ENCODE measurements around the gene USP10.

USP10 gene

DNA sequence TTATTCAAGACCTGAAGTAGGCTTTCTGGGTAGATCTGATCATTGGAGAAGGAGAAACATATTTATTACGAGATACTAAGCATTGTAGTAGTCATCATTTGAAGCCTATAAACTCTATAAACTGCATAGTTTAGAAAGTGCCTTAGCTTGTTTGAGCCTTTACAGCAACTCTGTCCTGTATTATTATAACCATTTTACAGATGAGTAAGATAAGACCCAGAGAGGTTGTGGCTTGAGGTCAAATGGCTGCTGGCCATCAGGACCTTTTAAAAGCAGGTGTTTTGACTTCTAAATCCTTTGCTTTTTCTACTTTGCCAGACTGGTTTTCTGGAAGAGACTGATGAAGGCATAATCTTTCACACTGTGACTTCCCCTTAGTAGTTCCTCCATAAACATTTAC is 7.1 kb downstream of the USP10 start:
- H3K27me3 ChIP-seq (ENCODE audit: insufficient read depth, poor library complexity, severe bottlenecking): no peaks in the 10 kb centered on the region
- no peaks in the 10 kb centered on the region for H3K9me3 ChIP-seq (ENCODE audit: severe bottlenecking)
- no peak overlapping the region for H3K4me3 ChIP-seq (ENCODE audit: severe bottlenecking)
- H3K4me1 ChIP-seq (ENCODE audit: insufficient read depth, poor library complexity, severe bottlenecking): peaks cover 36% of the 10 kb centered on the region
- TF ChIP-seq, protein P1, sequence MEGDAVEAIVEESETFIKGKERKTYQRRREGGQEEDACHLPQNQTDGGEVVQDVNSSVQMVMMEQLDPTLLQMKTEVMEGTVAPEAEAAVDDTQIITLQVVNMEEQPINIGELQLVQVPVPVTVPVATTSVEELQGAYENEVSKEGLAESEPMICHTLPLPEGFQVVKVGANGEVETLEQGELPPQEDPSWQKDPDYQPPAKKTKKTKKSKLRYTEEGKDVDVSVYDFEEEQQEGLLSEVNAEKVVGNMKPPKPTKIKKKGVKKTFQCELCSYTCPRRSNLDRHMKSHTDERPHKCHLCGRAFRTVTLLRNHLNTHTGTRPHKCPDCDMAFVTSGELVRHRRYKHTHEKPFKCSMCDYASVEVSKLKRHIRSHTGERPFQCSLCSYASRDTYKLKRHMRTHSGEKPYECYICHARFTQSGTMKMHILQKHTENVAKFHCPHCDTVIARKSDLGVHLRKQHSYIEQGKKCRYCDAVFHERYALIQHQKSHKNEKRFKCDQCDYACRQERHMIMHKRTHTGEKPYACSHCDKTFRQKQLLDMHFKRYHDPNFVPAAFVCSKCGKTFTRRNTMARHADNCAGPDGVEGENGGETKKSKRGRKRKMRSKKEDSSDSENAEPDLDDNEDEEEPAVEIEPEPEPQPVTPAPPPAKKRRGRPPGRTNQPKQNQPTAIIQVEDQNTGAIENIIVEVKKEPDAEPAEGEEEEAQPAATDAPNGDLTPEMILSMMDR (IDR thresholded peaks at IDR 0.05; ENCODE audit: poor library complexity, severe bottlenecking): no peak
- H3K27ac ChIP-seq (ENCODE audit: poor library complexity, severe bottlenecking): no peak overlapping the region
- DNase-seq (ENCODE audit: low spot score) (no peak), ATAC-seq (ENCODE audit: low read depth) (no peak)
- peaks cover 20% of the 10 kb centered on the region; the same call in 1 of the 2 replicates for H3K36me3 ChIP-seq (ENCODE audit: low read depth)

DNA sequence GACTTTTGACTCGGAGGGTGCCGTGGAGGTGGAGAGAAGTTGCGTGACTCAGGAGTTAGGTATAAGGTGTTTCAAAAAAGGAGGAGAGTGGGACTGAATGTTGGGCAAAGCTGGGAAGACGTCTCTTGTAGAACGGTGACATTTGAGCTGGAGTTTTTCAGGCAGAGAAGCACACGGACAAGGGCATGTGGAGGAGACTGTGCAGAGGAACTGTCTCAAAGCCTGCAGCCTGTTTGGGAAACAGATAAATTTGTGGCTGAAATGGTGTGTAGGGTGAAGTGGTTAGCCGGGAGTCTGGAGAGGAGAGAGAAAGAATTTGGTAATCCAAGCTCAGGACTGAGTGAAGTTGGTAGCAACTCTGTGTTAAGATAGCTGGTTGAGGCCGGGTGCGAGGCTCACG is 9.8 kb downstream of the USP10 start:
- H3K27me3 ChIP-seq (ENCODE audit: insufficient read depth, poor library complexity, severe bottlenecking): no peaks in the 10 kb centered on the region
- H3K27ac ChIP-seq (ENCODE audit: poor library complexity, severe bottlenecking): no peak overlapping the region
- DNase-seq (ENCODE audit: low spot score) (no peak), ATAC-seq (ENCODE audit: low read depth) (no peak)
- H3K36me3 ChIP-seq (ENCODE audit: low read depth): peaks cover 20% of the 10 kb centered on the region; the same call in 1 of the 2 replicates
- peaks cover 18% of the 10 kb centered on the region for H3K4me1 ChIP-seq (ENCODE audit: insufficient read depth, poor library complexity, severe bottlenecking)
- TF ChIP-seq, protein P1 (IDR thresholded peaks at IDR 0.05; ENCODE audit: poor library complexity, severe bottlenecking): no peak
- no peaks in the 10 kb centered on the region for H3K9me3 ChIP-seq (ENCODE audit: severe bottlenecking)
- no peak overlapping the region for H3K4me3 ChIP-seq (ENCODE audit: severe bottlenecking)

DNA sequence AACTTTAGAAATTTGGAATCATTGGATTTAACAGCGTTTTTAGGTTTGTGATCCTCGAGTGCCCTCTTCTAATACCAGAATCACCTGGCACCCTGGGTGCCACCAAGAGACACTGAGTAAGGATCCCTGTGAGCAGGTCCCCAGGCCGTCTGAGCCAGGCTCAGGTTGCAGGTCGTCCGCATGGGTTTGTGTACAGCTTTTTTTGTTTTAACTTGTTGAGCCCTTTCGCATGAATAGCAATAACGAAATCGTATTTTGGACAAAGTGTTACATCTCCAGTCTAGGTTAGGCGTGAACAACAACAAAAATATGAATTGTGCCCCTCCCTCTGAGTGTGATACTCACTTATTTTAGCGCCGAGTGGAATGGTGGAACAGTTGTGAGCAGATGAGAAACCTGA is 10.9 kb downstream of the USP10 start:
- Histone ChIP-seq H3K4me1 (ENCODE audit: insufficient read depth, poor library complexity, severe bottlenecking) (peaks cover 18% of the 10 kb centered on the region), H3K36me3 (ENCODE audit: low read depth) (peaks cover 20% of the 10 kb centered on the region; the same call in 1 of the 2 replicates), H3K27ac (ENCODE audit: poor library complexity, severe bottlenecking) (no peak overlapping the region), H3K4me3 (ENCODE audit: severe bottlenecking) (no peak overlapping the region), H3K9me3 (ENCODE audit: severe bottlenecking) (no peaks in the 10 kb centered on the region), H3K27me3 (ENCODE audit: insufficient read depth, poor library complexity, severe bottlenecking) (no peaks in the 10 kb centered on the region)
- TF ChIP-seq, protein P1 (IDR thresholded peaks at IDR 0.05; ENCODE audit: poor library complexity, severe bottlenecking): no peak
- DNase-seq (ENCODE audit: low spot score) (no peak), ATAC-seq (ENCODE audit: low read depth) (no peak)

DNA sequence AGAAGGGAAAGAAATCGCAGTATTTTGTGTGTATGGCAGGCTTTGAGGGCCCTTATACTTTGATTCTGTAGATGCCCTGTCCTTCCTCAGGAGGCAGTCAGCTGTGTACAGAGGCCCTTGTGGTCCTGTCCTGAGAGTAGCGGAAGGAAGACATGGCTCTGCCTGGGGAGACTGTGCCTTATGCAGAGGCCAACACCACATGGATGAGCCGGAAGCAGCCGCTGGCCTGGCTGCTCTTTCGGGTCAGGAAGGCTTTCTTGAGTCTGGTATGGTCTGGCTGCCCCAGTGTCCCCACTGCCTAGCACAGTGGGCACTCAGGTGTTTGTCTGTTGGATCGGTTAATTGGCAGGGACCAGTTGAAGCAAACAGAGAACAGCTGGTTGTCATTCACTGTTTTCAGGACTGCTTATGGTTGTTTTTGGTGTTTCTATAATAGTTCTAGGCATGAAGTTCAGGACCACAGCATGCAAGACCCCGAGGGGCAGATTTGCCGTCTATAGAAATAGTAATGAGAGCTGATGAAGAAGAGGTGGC is 12.4 kb downstream of the USP10 start:
- peaks cover 28% of the 10 kb centered on the region for H3K36me3 ChIP-seq (ENCODE audit: low read depth)
- no peak for ATAC-seq (ENCODE audit: low read depth)
- H3K27me3 ChIP-seq (ENCODE audit: insufficient read depth, poor library complexity, severe bottlenecking): no peaks in the 10 kb centered on the region
- H3K4me3 ChIP-seq (ENCODE audit: severe bottlenecking): no peak overlapping the region
- no peaks in the 10 kb centered on the region for H3K9me3 ChIP-seq (ENCODE audit: severe bottlenecking)
- H3K4me1 ChIP-seq (ENCODE audit: insufficient read depth, poor library complexity, severe bottlenecking): peaks cover 9% of the 10 kb centered on the region
- DNase-seq (ENCODE audit: low spot score): no peak
- H3K27ac ChIP-seq (ENCODE audit: poor library complexity, severe bottlenecking): no peak overlapping the region
- TF ChIP-seq, protein P1 (IDR thresholded peaks at IDR 0.05; ENCODE audit: poor library complexity, severe bottlenecking): no peak
